NCI-H748 treated with DMSO at 0.1 percent for 48 hours (cell line): Measurements from ENCODE around the gene TPMT.
A peak's percentile ranks its signal among the peaks of the same experiment; 100 is the strongest.
"Not testable (repeated sequence)": the region's sequence is repeated elsewhere in the genome, so short reads cannot be mapped to it uniquely, and the experiment has no call there.

ENCODE experiments used
- DNase-seq: peaks from one replicate; lab custom pipeline; 2025; lab: John Stamatoyannopoulos, UW

The TPMT gene

GRCh38 chr6:18155864-18156421, 1.1 kb upstream of the TPMT start:
- DNase-seq = peak; percentile 77

DNA sequence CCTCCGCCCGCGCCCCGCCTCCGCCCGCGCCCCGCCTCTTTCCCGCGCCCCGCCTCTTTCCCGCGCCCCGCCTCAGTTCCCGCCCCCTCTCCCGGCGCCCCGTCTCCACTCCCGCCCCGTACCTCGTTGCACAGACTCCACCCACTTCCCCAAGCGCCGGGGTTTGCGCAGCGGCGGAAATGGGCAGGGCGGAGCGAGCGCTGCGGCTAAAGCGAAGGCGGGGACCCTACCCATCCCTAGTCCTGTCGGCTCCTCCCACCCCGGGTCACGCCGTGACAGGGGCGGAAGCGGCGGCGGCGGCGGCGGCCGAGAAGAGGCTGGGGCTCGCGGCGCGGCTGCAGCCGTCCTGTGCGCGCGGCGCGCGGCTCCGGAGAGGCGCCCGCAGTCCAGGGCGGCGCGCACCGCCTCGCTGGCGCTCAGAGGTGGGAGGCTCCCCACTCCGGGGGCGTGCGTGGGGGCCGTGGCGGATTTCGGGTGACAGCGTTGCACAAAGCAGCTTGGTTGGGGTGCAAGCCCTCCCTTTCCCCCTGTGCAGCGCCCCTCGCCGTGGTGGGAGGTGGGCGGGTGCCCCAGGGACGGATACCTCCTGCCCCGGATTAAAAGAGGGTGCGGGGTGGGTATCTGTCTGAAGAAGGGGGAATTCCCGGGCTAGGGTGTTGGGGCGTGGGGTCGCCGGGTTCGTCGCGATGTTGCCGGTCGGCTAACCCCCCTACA, 430 bp upstream of the TPMT start, which contains the start of gene KDM1B:
Gene KDM1B, plus strand, starts transcription at position 273 of the 714 bp plus-strand sequence. CDS start 4,474 bp downstream, outside the sequence.
- DNase-seq = peak; percentile 98

DNA sequence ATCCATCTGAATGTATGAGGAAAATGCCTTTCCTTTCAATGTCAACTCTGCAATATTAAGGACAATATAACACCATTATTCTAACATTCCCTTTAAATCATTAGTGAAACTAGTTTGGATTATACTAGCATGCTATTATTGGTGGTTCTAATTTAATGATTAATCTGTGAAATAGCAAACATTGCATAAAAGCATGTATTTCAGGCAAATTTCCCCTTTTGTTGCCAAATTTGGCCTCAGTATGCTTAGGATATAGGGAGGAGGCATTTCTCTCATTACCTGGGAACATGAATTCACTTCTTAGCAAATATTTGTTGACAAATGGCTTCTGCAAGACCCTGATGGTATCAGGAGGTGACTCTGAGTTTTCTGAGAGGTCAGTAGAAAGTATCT, 1.6 kb downstream of the TPMT start:
- no peak for DNase-seq

GRCh38 chr6:18151801-18152200, 3.1 kb downstream of the TPMT start:
- DNase-seq = no peak

GRCh38 chr6:18151391-18151790, 3.5 kb downstream of the TPMT start:
- DNase-seq = not testable (repeated sequence)

GRCh38 chr6:18148304-18149025, 6.4 kb downstream of the TPMT start:
- no peak for DNase-seq

DNA sequence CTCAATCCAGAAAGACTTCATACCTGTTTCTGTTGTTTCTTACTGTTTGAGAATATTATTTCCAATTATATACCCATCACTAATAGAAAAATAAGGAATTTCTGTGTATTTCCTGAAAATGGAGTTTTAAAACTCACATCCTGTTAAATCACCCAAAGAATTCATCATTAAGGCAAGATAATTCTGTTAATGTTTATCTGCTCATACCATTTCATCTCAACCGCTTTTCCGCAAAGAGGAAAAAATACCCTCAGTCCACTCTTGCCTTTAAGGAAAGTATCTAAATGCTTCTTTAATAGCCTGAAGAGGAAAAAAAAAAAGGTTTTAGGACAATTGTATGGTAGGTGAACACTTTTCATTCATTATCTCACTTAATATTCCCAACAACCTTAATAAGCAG, 7.3 kb downstream of the TPMT start:
- no peak for DNase-seq

- DNase-seq = no peak
Measured at GRCh38 chr6:18147160-18147559, 7.7 kb downstream of the TPMT start.

- peak; percentile 64 for DNase-seq
Measured at GRCh38 chr6:18142591-18142861, 12.4 kb downstream of the TPMT start.

DNA sequence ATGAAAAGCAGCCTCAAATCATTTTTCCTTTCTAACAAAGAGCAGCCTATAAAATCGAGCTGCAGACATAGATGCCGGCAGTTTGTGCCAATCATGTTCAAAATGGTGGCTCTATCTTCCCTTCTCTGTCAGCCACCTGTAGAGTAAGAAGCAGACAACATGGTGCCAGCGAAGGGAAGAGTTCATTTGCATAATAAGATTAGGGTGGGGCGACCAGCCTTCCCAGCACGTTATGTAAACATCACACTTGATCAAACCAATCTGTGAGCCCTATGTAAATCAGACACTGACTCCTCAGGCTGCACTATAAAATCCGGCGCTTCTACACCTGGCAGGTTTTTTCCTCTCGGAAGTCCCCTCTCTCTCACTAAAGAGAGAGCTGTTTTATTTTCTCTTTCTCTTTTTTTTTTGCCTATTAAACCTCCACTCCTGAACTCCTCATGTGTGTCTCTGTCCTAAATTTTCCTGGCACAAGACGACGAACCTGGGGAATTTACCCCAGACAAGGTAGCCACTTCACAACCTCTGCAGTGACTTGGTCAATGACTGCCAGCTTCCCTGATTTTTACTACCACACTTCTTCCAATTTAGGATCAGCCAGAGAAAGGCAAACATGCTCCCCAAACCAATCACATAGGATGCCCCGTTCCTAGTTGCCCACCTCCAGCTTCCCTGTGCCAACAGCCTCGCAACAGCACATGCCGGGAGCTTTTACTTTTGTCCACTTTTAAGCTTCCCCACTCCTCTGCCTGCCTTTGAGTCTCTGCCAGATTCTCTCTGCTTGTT, 12.9 kb downstream of the TPMT start:
- DNase-seq = peak; percentile 97

- DNase-seq = no peak
Measured at GRCh38 chr6:18139935-18140621, 14.8 kb downstream of the TPMT start.

GRCh38 chr6:18138906-18139305, 16.0 kb downstream of the TPMT start:
- DNase-seq = no peak

DNA sequence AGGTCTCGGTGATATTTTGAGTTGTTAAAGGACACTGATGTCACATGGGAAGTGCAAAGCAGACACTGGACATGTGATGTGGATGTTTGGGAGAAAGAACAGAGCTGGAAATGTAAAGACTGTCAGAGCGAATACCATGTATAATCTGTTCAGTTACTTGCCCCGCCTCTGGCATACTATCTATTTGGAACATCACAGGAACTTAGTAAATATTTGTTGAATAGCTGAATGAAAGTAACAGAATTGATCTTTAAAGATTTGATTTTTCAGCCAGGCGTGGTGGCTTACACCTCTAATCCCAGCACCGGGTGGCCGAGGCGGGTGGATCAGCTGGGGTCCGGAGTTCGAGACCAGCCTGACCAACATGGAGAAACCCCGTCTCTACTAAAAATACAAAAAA, 18.6 kb downstream of the TPMT start:
- no peak for DNase-seq

DNA sequence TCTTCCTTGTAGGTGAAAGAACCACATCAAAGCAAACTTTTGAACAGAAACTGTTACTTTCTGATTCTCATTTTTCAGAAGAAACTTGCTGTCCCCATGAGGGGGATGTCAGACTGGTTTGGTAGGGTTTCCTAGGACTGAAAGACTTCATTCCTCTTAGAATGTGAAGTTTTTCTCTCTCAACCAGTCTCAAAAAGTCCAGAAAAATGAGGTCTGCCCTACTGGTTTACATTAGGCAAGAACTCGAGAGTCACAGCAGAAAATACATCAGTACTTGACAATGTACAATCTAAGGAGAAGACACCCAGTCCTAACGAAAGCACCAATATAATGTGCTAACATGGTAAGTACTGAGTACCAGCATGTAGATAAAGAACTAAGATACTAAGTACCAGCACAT, 19.7 kb downstream of the TPMT start:
- DNase-seq = no peak

DNA sequence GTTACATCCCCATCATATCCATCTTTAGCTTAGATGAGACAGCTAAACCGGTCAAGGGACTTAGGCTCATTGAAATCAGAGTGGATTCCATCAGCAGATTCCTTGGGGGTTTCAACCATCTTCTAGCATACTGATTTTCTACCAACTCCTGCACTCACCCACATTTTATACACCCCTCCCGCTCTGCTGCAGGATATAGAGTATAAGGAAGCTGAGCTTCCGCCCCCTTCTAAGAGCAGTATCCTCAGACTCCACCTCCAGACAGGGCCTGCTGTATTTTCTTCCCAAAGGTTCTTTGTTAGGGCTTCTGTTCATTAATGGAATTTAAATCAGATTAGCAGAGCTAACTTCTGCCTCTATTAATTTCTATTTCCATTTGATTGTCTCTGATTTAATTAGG, 22.5 kb downstream of the TPMT start:
- DNase-seq = no peak

GRCh38 chr6:18126121-18126520, 28.8 kb downstream of the TPMT start:
- no peak for DNase-seq

DNA sequence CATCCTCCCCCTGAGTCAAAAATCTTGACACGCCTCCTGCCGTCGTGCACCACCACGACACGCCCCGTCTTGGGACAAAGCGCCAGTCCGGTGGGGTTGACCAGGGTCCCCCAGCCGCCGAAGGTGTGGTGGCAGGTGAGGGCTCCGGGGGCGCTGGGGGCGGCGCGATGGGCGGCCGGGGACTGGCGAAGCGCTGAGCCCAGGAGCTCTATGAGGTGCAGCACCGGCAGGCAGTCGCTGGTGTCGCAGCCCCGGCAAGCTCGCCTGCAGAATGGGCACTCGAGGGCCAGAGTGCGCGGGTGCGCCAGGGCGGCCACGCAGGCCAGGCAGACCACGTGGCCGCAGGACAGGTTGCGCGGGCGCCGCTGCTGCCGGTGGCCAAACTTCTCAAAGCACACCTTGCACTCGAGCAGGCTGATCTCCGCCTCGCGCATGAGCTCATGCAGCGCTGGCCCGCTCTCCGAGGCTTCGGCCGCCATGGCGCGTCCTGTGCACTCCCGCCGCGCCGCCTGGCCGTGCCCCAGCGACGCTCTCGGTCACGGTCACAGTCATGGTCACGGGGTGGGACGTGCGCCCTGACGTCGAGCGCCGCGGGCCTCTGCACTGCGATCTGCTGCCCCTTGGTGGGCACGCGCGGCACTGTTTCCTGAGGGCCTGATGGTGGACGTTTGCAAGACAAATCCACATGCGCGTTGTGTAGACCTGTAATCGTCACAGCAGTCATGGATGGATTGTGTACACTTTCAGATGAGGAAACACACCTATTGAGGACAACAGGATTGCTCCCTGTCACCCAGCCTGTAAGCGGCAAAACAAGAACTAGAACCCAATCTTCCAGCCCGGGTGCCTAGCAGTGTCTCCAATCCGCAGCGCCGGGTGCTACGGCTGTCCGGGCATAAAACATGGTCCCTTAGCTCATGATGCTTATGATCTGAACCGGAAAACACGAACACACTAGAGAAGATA, 32.5 kb downstream of the TPMT start, which contains the start of gene NHLRC1:
Gene NHLRC1, minus strand, starts transcription at position 550 of the 966 bp plus-strand sequence. Its CDS starts 71 bp downstream, at position 479.
- peak; percentile 59 for DNase-seq

DNA sequence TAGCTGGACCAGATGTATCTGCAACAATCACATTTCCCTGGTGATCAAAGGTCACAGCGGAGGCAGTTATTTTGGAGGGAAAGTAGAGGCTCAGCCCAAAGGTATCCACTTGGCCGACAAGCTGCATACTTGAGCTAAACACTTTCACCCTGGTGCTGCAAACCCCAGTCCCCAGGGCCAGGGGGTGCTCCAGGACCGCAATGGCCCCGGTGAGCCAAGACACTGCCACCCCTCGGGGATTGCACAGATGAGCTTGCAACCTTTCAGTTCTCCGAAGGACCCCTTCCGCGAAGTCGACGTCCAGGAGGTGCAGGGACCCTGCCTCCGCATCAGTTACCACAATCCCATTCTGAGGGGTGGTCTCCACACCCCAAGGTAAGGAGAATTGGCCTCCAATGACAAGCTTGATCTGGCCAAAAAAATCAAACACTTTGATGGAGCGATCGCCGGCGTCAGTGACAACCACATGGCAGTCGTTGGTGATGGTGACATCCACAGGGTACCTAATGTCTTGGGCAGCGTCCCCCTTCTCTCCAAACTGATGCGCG, 33.2 kb downstream of the TPMT start:
- no peak for DNase-seq

- no peak for DNase-seq
Measured at GRCh38 chr6:18119236-18119635, 35.6 kb downstream of the TPMT start.

DNA sequence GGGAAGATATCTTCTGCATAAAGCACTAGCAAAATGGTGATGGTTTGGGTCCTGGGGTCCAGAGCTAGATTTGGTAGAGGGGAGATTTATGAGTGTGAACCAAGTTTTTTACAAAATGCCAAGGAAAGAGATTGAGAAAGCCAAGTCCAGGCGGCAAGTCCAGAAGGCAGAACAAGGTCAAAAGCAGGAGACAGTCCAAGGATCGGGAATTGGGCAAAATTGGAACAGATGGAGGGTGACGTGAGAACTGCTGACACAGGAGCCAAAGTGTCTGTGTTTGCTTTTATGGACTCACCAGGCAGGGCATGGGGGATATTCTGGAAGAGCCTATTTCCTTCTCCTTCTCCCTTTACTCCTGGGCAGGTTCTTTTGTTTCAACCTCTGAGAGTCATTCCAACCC, 36.5 kb downstream of the TPMT start:
- DNase-seq = no peak
